Calu3 (cell line): ENCODE measurements around the gene LRCH2. TPM values are rescaled to one million over a fixed set of nuclear protein-coding genes. Genes with fewer than 3 reads are reported as not detected.

Experiments used
- BruUV-seq: library from RNA; stranded (reverse); fragments of 400-500 nt; replicated peaks from 2 replicates; lab custom pipeline; 2021; lab: Mats Ljungman, UMichigan
- CTCF ChIA-PET: fragments of 300-600 bp; sonication (Branson Sonifier 250); formaldehyde crosslinking; loops from one replicate; lab custom pipeline; 2022; ENCODE audit warnings: antibody characterized with exemption; lab: Charles Lee
- DNase-seq: peaks from one replicate; pipeline ENCODE4 v3.0.0; 2022
- H3K27ac Mint-ChIP-seq: one replicate; pipeline ENCODE4 v1.8.0; 2022; ENCODE audit warnings: mixed read lengths; ENCODE audit not compliant: unreplicated experiment
- H3K27me3 Mint-ChIP-seq: one replicate; pipeline ENCODE4 v1.8.0; 2022; ENCODE audit warnings: mixed read lengths; ENCODE audit not compliant: unreplicated experiment
- H3K36me3 Mint-ChIP-seq: one replicate; pipeline ENCODE4 v1.8.0; 2022; ENCODE audit warnings: mild to moderate bottlenecking, moderate library complexity, mixed read lengths; ENCODE audit not compliant: insufficient read depth, unreplicated experiment
- H3K4me1 Mint-ChIP-seq: one replicate; pipeline ENCODE4 v1.8.0; 2022; ENCODE audit warnings: mild to moderate bottlenecking, low read depth, mixed read lengths; ENCODE audit not compliant: unreplicated experiment
- H3K4me3 Mint-ChIP-seq: one replicate; pipeline ENCODE4 v1.8.0; 2022; ENCODE audit warnings: mild to moderate bottlenecking, low read depth, moderate library complexity, mixed read lengths; ENCODE audit not compliant: unreplicated experiment
- H3K9me3 Mint-ChIP-seq: one replicate; pipeline ENCODE4 v1.8.0; 2022; ENCODE audit warnings: low read depth, mixed read lengths; ENCODE audit not compliant: unreplicated experiment
- intact Hi-C: fragments of 100-400 bp; cut with micrococcal nuclease; formaldehyde crosslinking; loops from one replicate; pipeline ENCODE4 v1.10.0; 2022; ENCODE audit not compliant: unreplicated experiment
- total RNA-seq: library from RNA; stranded (reverse); gene quantifications from 2 replicates; pipeline ENCODE4 v1.2.3, GENCODE V29; 2022
- TF ChIP-seq, protein P1 (sequence below): fragments of 200-600 bp; IDR thresholded peaks from one replicate; pipeline ENCODE4 v1.8.0; 2022; ENCODE audit warnings: antibody characterized with exemption; ENCODE audit not compliant: unreplicated experiment

Gene LRCH2
- total RNA-seq, 1 experiment from 2014 or later = not detected

DNA sequence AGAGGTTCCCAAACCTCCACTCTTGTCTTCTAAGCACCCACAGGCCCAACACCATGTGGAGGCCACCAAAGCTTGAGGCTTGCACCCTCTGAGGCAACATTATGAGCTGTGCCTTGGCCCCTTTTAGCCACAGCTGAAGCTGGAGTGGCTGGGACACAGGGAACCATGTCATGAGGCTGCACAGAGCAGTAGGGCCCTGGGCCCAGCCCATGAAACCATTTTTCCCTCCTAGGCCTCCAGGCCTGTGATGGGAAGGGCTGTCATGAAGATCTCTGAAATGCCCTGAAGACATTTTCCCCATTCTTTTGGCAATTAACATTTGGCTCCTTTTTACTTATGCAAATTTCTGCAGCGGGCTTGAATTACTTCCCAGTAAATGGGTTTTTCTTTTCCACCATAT, 29.9 kb downstream of the LRCH2 start:
- Mint-ChIP-seq H3K9me3 (peaks cover 5% of the 10 kb centered on the region), H3K27ac (no peak overlapping the region), H3K36me3 (no peaks in the 10 kb centered on the region), H3K4me3 (no peak overlapping the region), H3K27me3 (no peaks in the 10 kb centered on the region), H3K4me1 (no peaks in the 10 kb centered on the region)
- CTCF ChIA-PET = no interaction called here
- TF ChIP-seq, protein P1, sequence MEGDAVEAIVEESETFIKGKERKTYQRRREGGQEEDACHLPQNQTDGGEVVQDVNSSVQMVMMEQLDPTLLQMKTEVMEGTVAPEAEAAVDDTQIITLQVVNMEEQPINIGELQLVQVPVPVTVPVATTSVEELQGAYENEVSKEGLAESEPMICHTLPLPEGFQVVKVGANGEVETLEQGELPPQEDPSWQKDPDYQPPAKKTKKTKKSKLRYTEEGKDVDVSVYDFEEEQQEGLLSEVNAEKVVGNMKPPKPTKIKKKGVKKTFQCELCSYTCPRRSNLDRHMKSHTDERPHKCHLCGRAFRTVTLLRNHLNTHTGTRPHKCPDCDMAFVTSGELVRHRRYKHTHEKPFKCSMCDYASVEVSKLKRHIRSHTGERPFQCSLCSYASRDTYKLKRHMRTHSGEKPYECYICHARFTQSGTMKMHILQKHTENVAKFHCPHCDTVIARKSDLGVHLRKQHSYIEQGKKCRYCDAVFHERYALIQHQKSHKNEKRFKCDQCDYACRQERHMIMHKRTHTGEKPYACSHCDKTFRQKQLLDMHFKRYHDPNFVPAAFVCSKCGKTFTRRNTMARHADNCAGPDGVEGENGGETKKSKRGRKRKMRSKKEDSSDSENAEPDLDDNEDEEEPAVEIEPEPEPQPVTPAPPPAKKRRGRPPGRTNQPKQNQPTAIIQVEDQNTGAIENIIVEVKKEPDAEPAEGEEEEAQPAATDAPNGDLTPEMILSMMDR = no peak
- DNase-seq = no peak
- BruUV-seq = no TSS peak
- intact Hi-C loops = no loop called here

DNA sequence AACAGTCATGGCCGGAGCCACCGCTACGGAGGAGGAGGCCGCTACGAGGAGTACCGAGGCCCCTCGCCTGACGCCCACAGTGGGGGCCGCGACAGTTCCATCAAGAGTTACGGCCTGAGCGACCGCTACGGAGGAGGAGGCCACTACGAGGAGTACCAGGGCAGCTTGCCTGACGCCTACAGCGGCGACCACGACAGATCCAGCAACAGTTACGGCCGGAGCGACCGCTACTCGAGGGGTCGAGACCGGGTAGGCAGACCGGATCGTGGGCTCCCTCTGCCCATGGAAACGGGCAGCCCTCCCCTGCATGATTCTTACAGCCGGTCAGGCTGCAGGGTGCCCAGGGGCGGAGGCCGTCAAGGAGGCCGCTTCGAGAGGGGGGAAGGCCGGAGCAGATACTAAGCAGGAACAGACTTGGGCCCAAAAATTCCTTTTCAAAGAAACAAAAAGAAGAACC, 41.6 kb downstream of the LRCH2 start:
- CTCF ChIA-PET = no interaction called here
- Mint-ChIP-seq H3K9me3 (peaks cover 6% of the 10 kb centered on the region), H3K27ac (no peak overlapping the region), H3K4me1 (no peaks in the 10 kb centered on the region), H3K27me3 (no peaks in the 10 kb centered on the region), H3K36me3 (no peaks in the 10 kb centered on the region), H3K4me3 (no peak overlapping the region)
- DNase-seq = no peak
- TF ChIP-seq, protein P1 = no peak
- intact Hi-C loops = no loop called here
- no TSS peak for BruUV-seq

DNA sequence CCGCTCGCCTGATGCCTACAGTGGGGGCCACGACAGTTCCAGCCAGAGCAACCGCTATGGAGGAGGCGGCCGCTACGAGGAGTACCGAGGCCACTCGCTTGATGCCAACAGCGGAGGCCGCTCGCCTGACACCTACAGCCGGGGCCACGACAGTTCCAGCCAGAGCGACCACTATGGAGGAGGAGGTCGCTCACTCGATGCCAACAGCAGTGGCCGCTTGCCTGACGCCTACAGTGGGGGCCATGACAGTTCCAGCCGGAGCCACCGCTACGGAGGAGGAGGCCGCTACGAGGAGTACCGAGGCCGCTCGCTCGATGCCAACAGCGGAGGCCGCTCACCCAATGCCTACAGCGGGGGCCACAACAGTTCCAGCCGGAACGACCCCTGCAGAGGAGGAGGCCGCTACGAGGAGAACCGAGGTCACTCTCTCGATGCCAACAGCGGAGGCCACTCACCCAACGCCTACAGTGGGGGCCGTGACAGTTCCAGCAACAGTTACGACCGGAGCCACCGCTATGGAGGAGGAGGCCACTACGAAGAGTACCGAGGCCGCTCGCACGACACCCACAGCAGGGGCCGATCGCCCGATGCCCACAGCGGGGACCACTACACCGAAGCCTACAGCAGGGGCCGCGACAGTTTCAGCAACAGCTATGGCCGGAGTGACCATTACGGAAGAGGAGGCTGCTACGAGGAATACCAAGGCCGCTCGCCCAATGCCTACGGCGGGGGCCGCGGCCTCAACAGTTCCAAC, 42.2 kb downstream of the LRCH2 start:
- H3K27me3 Mint-ChIP-seq = no peaks in the 10 kb centered on the region
- H3K4me3 Mint-ChIP-seq = no peak overlapping the region
- CTCF ChIA-PET = no interaction called here
- H3K27ac Mint-ChIP-seq = no peak overlapping the region
- peaks cover 6% of the 10 kb centered on the region for H3K9me3 Mint-ChIP-seq
- no peaks in the 10 kb centered on the region for H3K4me1 Mint-ChIP-seq
- TF ChIP-seq, protein P1 = no peak
- no peaks in the 10 kb centered on the region for H3K36me3 Mint-ChIP-seq
- BruUV-seq = no TSS peak
- DNase-seq = no peak
- intact Hi-C loops = no loop called here

DNA sequence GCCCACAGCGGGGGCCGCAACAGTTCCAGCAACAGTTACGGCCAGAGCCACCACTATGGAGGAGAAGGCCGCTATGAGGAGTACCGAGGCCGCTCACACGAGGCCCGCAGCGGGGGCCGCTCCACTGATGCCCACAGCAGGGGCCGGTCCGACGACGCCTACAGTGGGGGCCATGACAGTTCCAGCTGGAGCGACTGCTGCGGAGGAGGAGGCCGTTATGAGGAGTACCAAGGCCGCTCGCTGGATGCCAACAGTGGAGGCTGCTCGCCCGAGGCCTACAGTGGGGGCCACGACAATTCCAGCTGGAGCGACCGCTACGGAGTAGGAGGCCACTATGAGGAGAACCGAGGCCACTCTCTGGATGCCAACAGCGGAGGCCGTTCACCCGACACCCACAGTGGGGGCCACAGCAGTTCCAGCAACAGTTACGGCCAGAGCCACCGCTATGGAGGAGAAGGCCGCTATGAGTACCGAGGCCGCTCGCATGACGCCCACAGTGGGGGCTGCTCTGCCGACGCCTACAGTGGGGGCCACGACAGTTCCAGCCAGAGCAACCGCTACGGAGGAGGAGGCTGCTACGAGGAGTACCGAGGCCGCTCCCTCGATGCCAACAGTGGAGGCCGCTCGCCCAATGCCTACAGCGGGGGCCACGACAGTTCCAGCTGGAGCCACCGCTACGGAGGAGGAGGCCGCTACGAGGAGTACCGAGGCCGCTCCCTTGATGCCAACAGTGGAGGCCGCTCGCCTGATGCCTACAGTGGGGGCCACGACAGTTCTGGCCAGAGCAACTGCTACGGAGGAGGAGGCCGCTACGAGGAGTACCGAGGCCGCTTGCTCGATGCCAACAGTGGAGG, 43.0 kb downstream of the LRCH2 start:
- CTCF ChIA-PET = no interaction called here
- no peak for DNase-seq
- Mint-ChIP-seq H3K36me3 (no peaks in the 10 kb centered on the region), H3K4me1 (no peaks in the 10 kb centered on the region), H3K27me3 (no peaks in the 10 kb centered on the region), H3K9me3 (peaks cover 6% of the 10 kb centered on the region), H3K4me3 (no peak overlapping the region), H3K27ac (no peak overlapping the region)
- TF ChIP-seq, protein P1 = no peak
- intact Hi-C loops = no loop called here
- BruUV-seq = no TSS peak
